K562 (cell line): ENCODE results near the gene SLC18A3. TPM values are rescaled to one million over a fixed set of nuclear protein-coding genes. Genes with fewer than 3 reads are reported as not detected.

Experiments
- ARNT ChIP-seq, 2 experiments: fragments of 450-650 bp; IDR thresholded peaks; 2 replicates each; pipeline ENCODE4 v1.6.1; 2016; ENCODE audit warnings: mild to moderate bottlenecking in 1 of 2
- ERF ChIP-seq: fragments of 450-650 bp; formaldehyde crosslinking; IDR thresholded peaks from 2 replicates; pipeline ENCODE4 v1.4.0; 2020; ENCODE audit warnings: mild to moderate bottlenecking, mixed read lengths
- ETV5 ChIP-seq: sonication (generic); formaldehyde crosslinking; IDR thresholded peaks from 2 replicates; pipeline ENCODE4 v1.4.0; 2020; ENCODE audit warnings: low read depth, mild to moderate bottlenecking, missing genetic modification reagents
- MYBL2 ChIP-seq, 2 experiments: fragments of 450-650 bp in 1 of 2; sonication (generic) in 1 of 2; formaldehyde crosslinking in 1 of 2; IDR thresholded peaks; 2 replicates each; pipeline versions ENCODE4 v1.6.1 to v1.8.1; 2017 to 2022; ENCODE audit warnings: borderline replicate concordance in 1 of 2, inconsistent platforms in 1 of 2, low read depth in 1 of 2, mild to moderate bottlenecking in 1 of 2, missing genetic modification reagents in 1 of 2, moderate library complexity in 1 of 2
- NFE2 ChIP-seq: IDR thresholded peaks from 2 replicates; pipeline ENCODE4 v1.6.1; 2014; ENCODE audit warnings: antibody characterized with exemption, low read depth
- NFIC ChIP-seq: fragments of 450-650 bp; IDR thresholded peaks from 2 replicates; pipeline ENCODE4 v1.6.1; 2017; ENCODE audit warnings: mild to moderate bottlenecking, inconsistent platforms
- SMARCB1 ChIP-seq: IDR thresholded peaks from 2 replicates; pipeline ENCODE4 v1.6.1; 2011; ENCODE audit warnings: improper control_type of control experiment, low read depth; ENCODE audit not compliant: insufficient read length
- SMARCC2 ChIP-seq: fragments of 450-650 bp; IDR thresholded peaks from 2 replicates; pipeline ENCODE4 v1.6.1; 2017; ENCODE audit warnings: antibody characterized with exemption, moderate library complexity, mild to moderate bottlenecking, low read depth
- SRF ChIP-seq, 2 experiments: fragments of 250-450, 450-650 bp in 1 of 2; sonication (Bioruptor Pico) in 1 of 2; sonication (generic) in 1 of 2; formaldehyde crosslinking; IDR thresholded peaks; 2 replicates each; pipeline versions ENCODE4 v1.5.0 to v1.5.1; 2020 to 2022; ENCODE audit warnings: mild to moderate bottlenecking in 1 of 2, missing genetic modification reagents in 1 of 2
- SUPT5H ChIP-seq: fragments of 450-650 bp; IDR thresholded peaks from 2 replicates; pipeline ENCODE4 v1.6.1; 2016
- ZNF175 ChIP-seq: fragments of 200-800 bp; sonication (Bioruptor generic); IDR thresholded peaks from 2 replicates; pipeline ENCODE4 v1.6.1; 2016; ENCODE audit warnings: low read depth, mild to moderate bottlenecking, missing genetic modification characterization, missing compliant biosample characterization
- ZNF23 ChIP-seq: fragments of 250-450 bp; sonication (Bioruptor Pico); IDR thresholded peaks from 2 replicates; pipeline ENCODE4 v1.4.0; 2020; ENCODE audit warnings: mild to moderate bottlenecking
- ZNF263 ChIP-seq: sonication (generic); formaldehyde crosslinking; IDR thresholded peaks from 2 replicates; pipeline ENCODE4 v1.8.0; 2022; ENCODE audit warnings: mild to moderate bottlenecking, missing genetic modification reagents, borderline replicate concordance
- ZNF644 ChIP-seq: fragments of 200-800 bp; sonication (Bioruptor generic); IDR thresholded peaks from 2 replicates; pipeline ENCODE4 v1.6.1; 2016; ENCODE audit warnings: low read depth, missing genetic modification characterization, missing compliant biosample characterization
- polyA plus RNA-seq, 8 experiments: library from polyadenylated mRNA; depleted of rRNA in 4 of 8; stranded (reverse) in 5 of 8; unstranded in 3 of 8; fragments of >200 nt; fragmentation: Nextera tagmentation in 2 of 8; fragmentation: Illumina TruSeq in 1 of 8; extraction: Ambion mirVana in 2 of 8; extraction: Trizol in 1 of 8; gene quantifications; 2 replicates each; pipeline versions ENCODE4 v1.2.1 to v1.2.3, GENCODE V29; 2011 to 2014; ENCODE audit warnings: inconsistent platforms in 1 of 8, missing spikeins in 1 of 8
- total RNA-seq, 7 experiments: library from RNA; depleted of rRNA in 6 of 7; stranded (reverse); fragments of >200 nt in 6 of 7; fragmentation: Illumina TruSeq in 2 of 7; extraction: Trizol in 2 of 7; gene quantifications; 2 replicates each; pipeline versions ENCODE4 v1.2.1 to v1.2.3, GENCODE V29; 2011 to 2021; ENCODE audit warnings: low replicate concordance in 1 of 7
- TF ChIP-seq, protein P1 (sequence below): sonication (generic); formaldehyde crosslinking; IDR thresholded peaks from 2 replicates; pipeline ENCODE4 v1.8.1; 2023; ENCODE audit warnings: mild to moderate bottlenecking, missing genetic modification reagents
- TF ChIP-seq, protein P2 (sequence below): IDR thresholded peaks from 3 replicates; pipeline ENCODE4 v1.6.1; 2011; ENCODE audit warnings: borderline replicate concordance, mild to moderate bottlenecking, moderate library complexity; ENCODE audit not compliant: insufficient read length; ENCODE audit errors: extremely low read depth
- TF ChIP-seq, protein P3 (sequence below): fragments of 450-650 bp; conservative IDR thresholded peaks from 2 replicates; pipeline ENCODE4 v1.6.1; 2016; ENCODE audit warnings: missing genetic modification characterization, low read depth, mild to moderate bottlenecking, missing compliant biosample characterization, moderate library complexity
- TF ChIP-seq, protein P4 (sequence below): sonication (generic); formaldehyde crosslinking; IDR thresholded peaks from 2 replicates; pipeline ENCODE4 v1.9.0; 2022; ENCODE audit warnings: mild to moderate bottlenecking, missing genetic modification reagents
- TF ChIP-seq, protein P5 (sequence below): fragments of 450-650 bp; IDR thresholded peaks from 2 replicates; pipeline ENCODE4 v1.7.0; 2016; ENCODE audit warnings: borderline replicate concordance

Gene SLC18A3
- total and polyA plus RNA-seq, 9 of the 15 experiments (the other 6 are each of a cell fraction or from before 2014, with no cell fraction given), result not detected

DNA sequence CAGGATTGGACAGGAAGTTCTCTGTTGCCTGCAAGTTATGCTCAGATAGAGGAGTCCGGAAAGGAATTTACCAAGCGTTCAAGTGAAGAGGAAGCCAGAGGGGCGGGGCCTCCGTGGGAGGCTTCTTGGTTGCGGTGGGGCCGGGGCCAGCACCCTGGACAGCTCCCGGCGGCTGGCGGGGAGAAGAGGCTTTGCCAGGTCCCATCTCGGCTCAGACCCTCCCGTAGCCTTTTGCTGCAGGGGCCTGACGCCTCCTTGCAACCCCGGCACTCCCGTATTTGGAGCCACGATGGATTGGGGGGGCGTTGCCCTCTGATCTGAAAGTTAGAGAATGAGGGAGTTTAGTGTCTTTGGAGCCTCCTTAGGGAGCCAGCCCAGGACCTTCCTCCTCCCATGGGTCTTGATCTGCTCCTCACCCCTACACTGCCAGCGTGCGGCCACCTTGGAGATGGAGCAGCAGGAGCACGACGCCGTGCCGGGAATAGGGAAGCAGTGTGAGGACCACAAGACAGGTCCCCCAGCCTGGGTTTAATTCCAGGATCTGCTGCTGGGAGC, 3.1 kb upstream of the SLC18A3 start (continued):
- TF ChIP-seq, protein P1, sequence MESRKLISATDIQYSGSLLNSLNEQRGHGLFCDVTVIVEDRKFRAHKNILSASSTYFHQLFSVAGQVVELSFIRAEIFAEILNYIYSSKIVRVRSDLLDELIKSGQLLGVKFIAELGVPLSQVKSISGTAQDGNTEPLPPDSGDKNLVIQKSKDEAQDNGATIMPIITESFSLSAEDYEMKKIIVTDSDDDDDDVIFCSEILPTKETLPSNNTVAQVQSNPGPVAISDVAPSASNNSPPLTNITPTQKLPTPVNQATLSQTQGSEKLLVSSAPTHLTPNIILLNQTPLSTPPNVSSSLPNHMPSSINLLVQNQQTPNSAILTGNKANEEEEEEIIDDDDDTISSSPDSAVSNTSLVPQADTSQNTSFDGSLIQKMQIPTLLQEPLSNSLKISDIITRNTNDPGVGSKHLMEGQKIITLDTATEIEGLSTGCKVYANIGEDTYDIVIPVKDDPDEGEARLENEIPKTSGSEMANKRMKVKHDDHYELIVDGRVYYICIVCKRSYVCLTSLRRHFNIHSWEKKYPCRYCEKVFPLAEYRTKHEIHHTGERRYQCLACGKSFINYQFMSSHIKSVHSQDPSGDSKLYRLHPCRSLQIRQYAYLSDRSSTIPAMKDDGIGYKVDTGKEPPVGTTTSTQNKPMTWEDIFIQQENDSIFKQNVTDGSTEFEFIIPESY, result no peak
- TF ChIP-seq MYBL2 (IDR thresholded peaks at IDR 0.05; ENCODE audit: low read depth), result no peak
- TF ChIP-seq MYBL2 (CRISPR knock-in tag; IDR thresholded peaks at IDR 0.05; ENCODE audit: borderline replicate concordance), result no peak
- peak; percentile 88 for TF ChIP-seq ZNF644 (tag)
- TF ChIP-seq, protein P2, sequence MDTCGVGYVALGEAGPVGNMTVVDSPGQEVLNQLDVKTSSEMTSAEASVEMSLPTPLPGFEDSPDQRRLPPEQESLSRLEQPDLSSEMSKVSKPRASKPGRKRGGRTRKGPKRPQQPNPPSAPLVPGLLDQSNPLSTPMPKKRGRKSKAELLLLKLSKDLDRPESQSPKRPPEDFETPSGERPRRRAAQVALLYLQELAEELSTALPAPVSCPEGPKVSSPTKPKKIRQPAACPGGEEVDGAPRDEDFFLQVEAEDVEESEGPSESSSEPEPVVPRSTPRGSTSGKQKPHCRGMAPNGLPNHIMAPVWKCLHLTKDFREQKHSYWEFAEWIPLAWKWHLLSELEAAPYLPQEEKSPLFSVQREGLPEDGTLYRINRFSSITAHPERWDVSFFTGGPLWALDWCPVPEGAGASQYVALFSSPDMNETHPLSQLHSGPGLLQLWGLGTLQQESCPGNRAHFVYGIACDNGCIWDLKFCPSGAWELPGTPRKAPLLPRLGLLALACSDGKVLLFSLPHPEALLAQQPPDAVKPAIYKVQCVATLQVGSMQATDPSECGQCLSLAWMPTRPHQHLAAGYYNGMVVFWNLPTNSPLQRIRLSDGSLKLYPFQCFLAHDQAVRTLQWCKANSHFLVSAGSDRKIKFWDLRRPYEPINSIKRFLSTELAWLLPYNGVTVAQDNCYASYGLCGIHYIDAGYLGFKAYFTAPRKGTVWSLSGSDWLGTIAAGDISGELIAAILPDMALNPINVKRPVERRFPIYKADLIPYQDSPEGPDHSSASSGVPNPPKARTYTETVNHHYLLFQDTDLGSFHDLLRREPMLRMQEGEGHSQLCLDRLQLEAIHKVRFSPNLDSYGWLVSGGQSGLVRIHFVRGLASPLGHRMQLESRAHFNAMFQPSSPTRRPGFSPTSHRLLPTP, result no peak
- no peak for TF ChIP-seq ARNT (IDR thresholded peaks at IDR 0.05)
- 0 out of 2 replicates have a peak, but pooled peaks have one; percentile 8 for TF ChIP-seq NFIC
- TF ChIP-seq, protein P3, sequence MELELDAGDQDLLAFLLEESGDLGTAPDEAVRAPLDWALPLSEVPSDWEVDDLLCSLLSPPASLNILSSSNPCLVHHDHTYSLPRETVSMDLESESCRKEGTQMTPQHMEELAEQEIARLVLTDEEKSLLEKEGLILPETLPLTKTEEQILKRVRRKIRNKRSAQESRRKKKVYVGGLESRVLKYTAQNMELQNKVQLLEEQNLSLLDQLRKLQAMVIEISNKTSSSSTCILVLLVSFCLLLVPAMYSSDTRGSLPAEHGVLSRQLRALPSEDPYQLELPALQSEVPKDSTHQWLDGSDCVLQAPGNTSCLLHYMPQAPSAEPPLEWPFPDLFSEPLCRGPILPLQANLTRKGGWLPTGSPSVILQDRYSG (tag), result peak; percentile 66; the same call in 1 of the 2 replicates
- TF ChIP-seq, protein P4, sequence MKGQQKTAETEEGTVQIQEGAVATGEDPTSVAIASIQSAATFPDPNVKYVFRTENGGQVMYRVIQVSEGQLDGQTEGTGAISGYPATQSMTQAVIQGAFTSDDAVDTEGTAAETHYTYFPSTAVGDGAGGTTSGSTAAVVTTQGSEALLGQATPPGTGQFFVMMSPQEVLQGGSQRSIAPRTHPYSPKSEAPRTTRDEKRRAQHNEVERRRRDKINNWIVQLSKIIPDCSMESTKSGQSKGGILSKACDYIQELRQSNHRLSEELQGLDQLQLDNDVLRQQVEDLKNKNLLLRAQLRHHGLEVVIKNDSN, result peak; percentile 5; the same call in 1 of the 2 replicates
- TF ChIP-seq ERF (CRISPR knock-in tag), result no peak
- peak; percentile 41; the same call in 1 of the 2 replicates for TF ChIP-seq ZNF263
- TF ChIP-seq ZNF175, result peak; percentile 70; the same call in 1 of the 2 replicates
- no peak for TF ChIP-seq ZNF23
- no peak for TF ChIP-seq NFE2
- TF ChIP-seq SUPT5H, result no peak
- TF ChIP-seq, protein P5, sequence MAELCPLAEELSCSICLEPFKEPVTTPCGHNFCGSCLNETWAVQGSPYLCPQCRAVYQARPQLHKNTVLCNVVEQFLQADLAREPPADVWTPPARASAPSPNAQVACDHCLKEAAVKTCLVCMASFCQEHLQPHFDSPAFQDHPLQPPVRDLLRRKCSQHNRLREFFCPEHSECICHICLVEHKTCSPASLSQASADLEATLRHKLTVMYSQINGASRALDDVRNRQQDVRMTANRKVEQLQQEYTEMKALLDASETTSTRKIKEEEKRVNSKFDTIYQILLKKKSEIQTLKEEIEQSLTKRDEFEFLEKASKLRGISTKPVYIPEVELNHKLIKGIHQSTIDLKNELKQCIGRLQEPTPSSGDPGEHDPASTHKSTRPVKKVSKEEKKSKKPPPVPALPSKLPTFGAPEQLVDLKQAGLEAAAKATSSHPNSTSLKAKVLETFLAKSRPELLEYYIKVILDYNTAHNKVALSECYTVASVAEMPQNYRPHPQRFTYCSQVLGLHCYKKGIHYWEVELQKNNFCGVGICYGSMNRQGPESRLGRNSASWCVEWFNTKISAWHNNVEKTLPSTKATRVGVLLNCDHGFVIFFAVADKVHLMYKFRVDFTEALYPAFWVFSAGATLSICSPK, result no peak
- TF ChIP-seq SRF (CRISPR knock-in tag; IDR thresholded peaks at IDR 0.05), result peak in 1 of 2 experiments; percentile 81; a peak in 2 of 4 replicates
- no peak for TF ChIP-seq SMARCB1
- TF ChIP-seq SMARCC2, result no peak
- peak; percentile 55; the same call in 1 of the 2 replicates for TF ChIP-seq ETV5 (CRISPR knock-in tag)
